ENCODE measurements around the gene NTRK3. TPM values are rescaled to one million over a fixed set of nuclear protein-coding genes. Genes with fewer than 3 reads are reported as not detected.

The NTRK3 gene
- total RNA-seq, 4 donors from 2014 or later, result 0.94 to 3.2 (median 1.8) TPM

- no peaks in the 10 kb centered on the region for H3K4me1 ChIP-seq
- H3K4me3 ChIP-seq (replicated peaks in 1 of 3), result no peak overlapping the region
- WGBS, 2 donors, result 79 to 81% methylated on average over 6 of the region's 6 CpGs
- H3K27me3 ChIP-seq, result no peaks in the 10 kb centered on the region
- H3K27ac ChIP-seq, result no peak overlapping the region
- intact Hi-C loops (cut with DNase I), result no loop called here
- no peak for TF ChIP-seq POLR2A (IDR thresholded peaks at IDR 0.05)
- no peak for TF ChIP-seq CTCF (IDR thresholded peaks at IDR 0.05)
- H3K36me3 ChIP-seq, result no peaks in the 10 kb centered on the region
- H3K9me3 ChIP-seq, result no peaks in the 10 kb centered on the region
- no peak for DNase-seq
These were observed 34.7 kb downstream of the NTRK3 start for GRCh38 chr15:88221836-88222235.

GRCh38 chr15:88220443-88221335, 35.9 kb downstream of the NTRK3 start:
- Histone ChIP-seq H3K27ac (no peak overlapping the region), H3K27me3 (no peaks in the 10 kb centered on the region), H3K4me3 (replicated peaks in 1 of 3) (no peak overlapping the region), H3K36me3 (no peaks in the 10 kb centered on the region), H3K4me1 (no peaks in the 10 kb centered on the region), H3K9me3 (no peaks in the 10 kb centered on the region)
- DNase-seq, result no peak
- TF ChIP-seq POLR2A (IDR thresholded peaks at IDR 0.05), result no peak
- TF ChIP-seq CTCF (IDR thresholded peaks at IDR 0.05), result no peak
- WGBS, 2 donors, result 80 to 83% methylated on average over 11 of the region's 11 CpGs
- intact Hi-C loops (cut with DNase I), result no loop called here

GRCh38 chr15:88219623-88220022, 36.9 kb downstream of the NTRK3 start:
- H3K4me3 ChIP-seq (replicated peaks in 1 of 3), result no peak overlapping the region
- no peaks in the 10 kb centered on the region for H3K9me3 ChIP-seq
- WGBS, 2 donors, result 58 to 77% methylated on average over 3 of the region's 3 CpGs
- intact Hi-C loops (cut with DNase I), result no loop called here
- no peak for DNase-seq
- no peaks in the 10 kb centered on the region for H3K4me1 ChIP-seq
- no peak for TF ChIP-seq CTCF (IDR thresholded peaks at IDR 0.05)
- TF ChIP-seq POLR2A (IDR thresholded peaks at IDR 0.05), result no peak
- H3K27me3 ChIP-seq, result no peaks in the 10 kb centered on the region
- no peaks in the 10 kb centered on the region for H3K36me3 ChIP-seq
- no peak overlapping the region for H3K27ac ChIP-seq

GRCh38 chr15:88218557-88219221, 37.9 kb downstream of the NTRK3 start:
- H3K27ac ChIP-seq, result no peak overlapping the region
- H3K4me1 ChIP-seq, result no peaks in the 10 kb centered on the region
- no peaks in the 10 kb centered on the region for H3K9me3 ChIP-seq
- intact Hi-C loops (cut with DNase I), result no loop called here
- H3K36me3 ChIP-seq, result no peaks in the 10 kb centered on the region
- H3K4me3 ChIP-seq (replicated peaks in 1 of 3), result no peak overlapping the region
- WGBS, 2 donors, result 65 to 73% methylated on average over 7 to 9 of the region's 9 CpGs
- no peaks in the 10 kb centered on the region for H3K27me3 ChIP-seq
- DNase-seq, result no peak
- TF ChIP-seq POLR2A (IDR thresholded peaks at IDR 0.05), result no peak
- no peak for TF ChIP-seq CTCF (IDR thresholded peaks at IDR 0.05)

Data from thyroid gland (tissue), 4 donors.